Measurements from ENCODE around the gene SYT7. TPM values are rescaled to one million over a fixed set of nuclear protein-coding genes. Genes with fewer than 3 reads are reported as not detected.

SYT7 gene
- total RNA-seq, 2 donors from 2014 or later = 8.5 to 28.4 TPM

DNA sequence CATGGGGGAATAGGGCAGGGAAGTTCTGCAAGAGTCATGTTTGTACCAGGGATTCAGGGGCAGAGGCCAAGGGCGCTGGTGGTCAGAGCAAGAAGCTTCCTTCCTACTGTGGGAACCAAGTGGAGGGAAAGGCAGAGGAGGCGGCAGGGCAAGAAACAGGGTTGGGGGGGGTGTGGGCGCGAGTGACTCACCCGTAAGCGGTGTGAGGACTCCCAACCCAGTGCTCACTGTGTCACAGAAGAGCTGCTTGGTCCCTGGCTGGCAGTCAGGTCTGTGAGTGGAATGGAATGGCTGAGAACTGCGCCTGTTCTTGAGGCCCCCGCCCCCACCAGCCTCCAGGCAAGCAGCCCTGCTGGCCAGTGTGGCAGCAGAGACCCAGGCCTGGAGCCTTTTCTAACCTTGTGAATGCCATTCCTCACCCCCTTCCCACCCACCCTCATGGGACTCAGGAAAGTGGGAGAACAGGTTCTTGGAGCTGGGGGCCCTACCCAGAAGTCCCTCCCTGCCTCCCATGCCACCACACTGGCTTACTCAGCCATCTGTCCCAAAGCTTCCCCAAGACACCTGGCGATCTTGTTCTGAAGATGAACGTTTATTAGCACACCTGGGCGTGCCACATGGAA is 67.6 kb downstream of the SYT7 start:
- Histone ChIP-seq H3K27ac (no peak overlapping the region), H3K4me1 (peaks cover 7% of the 10 kb centered on the region), H3K27me3 (peaks cover 3% of the 10 kb centered on the region), H3K4me3 (no peak overlapping the region), H3K9me3 (no peaks in the 10 kb centered on the region), H3K36me3 (no peaks in the 10 kb centered on the region), H3K9ac (ENCODE audit: low read depth in 2 of 2, low read length in 2 of 2) (no peak overlapping the region)
- TF ChIP-seq, protein P1, sequence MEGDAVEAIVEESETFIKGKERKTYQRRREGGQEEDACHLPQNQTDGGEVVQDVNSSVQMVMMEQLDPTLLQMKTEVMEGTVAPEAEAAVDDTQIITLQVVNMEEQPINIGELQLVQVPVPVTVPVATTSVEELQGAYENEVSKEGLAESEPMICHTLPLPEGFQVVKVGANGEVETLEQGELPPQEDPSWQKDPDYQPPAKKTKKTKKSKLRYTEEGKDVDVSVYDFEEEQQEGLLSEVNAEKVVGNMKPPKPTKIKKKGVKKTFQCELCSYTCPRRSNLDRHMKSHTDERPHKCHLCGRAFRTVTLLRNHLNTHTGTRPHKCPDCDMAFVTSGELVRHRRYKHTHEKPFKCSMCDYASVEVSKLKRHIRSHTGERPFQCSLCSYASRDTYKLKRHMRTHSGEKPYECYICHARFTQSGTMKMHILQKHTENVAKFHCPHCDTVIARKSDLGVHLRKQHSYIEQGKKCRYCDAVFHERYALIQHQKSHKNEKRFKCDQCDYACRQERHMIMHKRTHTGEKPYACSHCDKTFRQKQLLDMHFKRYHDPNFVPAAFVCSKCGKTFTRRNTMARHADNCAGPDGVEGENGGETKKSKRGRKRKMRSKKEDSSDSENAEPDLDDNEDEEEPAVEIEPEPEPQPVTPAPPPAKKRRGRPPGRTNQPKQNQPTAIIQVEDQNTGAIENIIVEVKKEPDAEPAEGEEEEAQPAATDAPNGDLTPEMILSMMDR (IDR thresholded peaks at IDR 0.05) = no peak
- intact Hi-C loops (cut with DNase I) = no loop called here
- DNase-seq = no peak

DNA sequence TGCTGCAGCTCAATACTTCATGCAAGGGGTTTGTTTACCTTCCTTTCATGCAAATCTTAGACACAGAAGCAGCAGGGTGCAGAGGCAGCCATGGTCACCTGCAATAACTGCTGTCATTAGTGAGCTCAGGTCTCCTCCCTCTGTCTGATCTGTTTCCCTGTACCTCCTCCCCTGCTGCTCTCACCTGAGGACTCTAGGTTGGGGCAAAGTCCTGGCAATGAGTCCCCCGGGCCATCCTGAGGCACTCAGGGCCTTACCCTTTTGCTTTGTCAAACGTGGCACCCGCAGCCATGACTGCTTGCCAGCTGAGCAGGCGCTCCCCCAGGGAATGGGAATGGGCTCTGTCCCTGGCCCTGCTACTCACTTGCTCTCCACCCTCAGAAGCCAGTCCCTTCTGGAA is 68.4 kb downstream of the SYT7 start:
- Histone ChIP-seq H3K4me3 (no peak overlapping the region), H3K9me3 (no peaks in the 10 kb centered on the region), H3K4me1 (peaks cover 12% of the 10 kb centered on the region), H3K36me3 (no peaks in the 10 kb centered on the region), H3K27ac (no peak overlapping the region), H3K9ac (ENCODE audit: low read depth in 2 of 2, low read length in 2 of 2) (peak overlapping the region in 1 of 2 donors; percentile 28), H3K27me3 (peaks cover 5% of the 10 kb centered on the region)
- no peak for DNase-seq
- TF ChIP-seq, protein P1 (IDR thresholded peaks at IDR 0.05) = no peak
- intact Hi-C loops (cut with DNase I) = no loop called here

DNA sequence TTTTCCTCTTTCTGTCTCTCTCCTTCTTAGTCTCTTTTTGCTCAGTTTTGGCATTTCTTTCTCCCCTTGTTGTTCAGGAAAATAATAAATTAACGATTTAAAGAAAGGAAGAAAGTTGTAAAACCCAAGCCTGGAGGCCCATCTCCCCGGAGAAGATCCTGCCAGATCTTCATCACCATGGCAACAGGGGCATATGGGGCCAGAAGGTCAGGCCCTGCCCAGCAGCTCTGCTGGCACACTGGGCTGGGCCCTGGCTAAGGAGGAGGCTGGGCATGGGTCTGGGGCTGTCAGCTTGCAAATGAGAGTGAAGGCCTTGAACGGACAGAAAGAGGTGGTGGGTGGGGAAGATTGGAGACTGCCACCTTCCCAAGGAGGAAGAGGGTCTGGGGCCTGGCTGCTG is 69.5 kb downstream of the SYT7 start:
- no peak for DNase-seq
- TF ChIP-seq, protein P1 (IDR thresholded peaks at IDR 0.05) = no peak
- Histone ChIP-seq H3K9ac (ENCODE audit: low read depth in 2 of 2, low read length in 2 of 2) (no peak overlapping the region), H3K27me3 (peaks cover 5% of the 10 kb centered on the region), H3K36me3 (no peaks in the 10 kb centered on the region), H3K4me3 (no peak overlapping the region), H3K9me3 (no peaks in the 10 kb centered on the region), H3K4me1 (peaks cover 12% of the 10 kb centered on the region), H3K27ac (no peak overlapping the region)
- intact Hi-C loops (cut with DNase I) = no loop called here

DNA sequence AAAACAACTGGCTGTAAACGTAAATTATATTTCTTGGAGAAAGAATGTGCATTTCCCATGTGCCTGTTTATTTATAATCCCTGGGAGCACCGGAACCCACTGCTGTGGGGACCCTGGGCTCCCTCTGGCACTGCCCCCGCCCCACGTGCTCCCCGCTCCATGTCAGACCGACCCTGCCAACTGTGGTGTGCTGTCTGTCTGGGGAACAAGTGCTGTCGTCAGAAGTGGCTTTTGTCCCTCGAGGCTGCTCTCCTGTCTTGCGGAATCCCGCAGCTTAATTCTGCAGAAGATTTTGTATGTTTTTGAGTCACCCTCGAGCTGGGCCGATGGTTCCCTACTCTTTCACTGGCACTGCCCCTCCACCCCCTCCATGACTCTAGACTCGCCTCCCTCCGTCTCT is 69.9 kb downstream of the SYT7 start:
- intact Hi-C loops (cut with DNase I) = no loop called here
- DNase-seq = no peak
- Histone ChIP-seq H3K9me3 (no peaks in the 10 kb centered on the region), H3K4me3 (no peak overlapping the region), H3K27me3 (peaks cover 5% of the 10 kb centered on the region), H3K27ac (no peak overlapping the region), H3K9ac (ENCODE audit: low read depth in 2 of 2, low read length in 2 of 2) (no peak overlapping the region), H3K4me1 (peaks cover 12% of the 10 kb centered on the region), H3K36me3 (no peaks in the 10 kb centered on the region)
- TF ChIP-seq, protein P1 (IDR thresholded peaks at IDR 0.05) = no peak

- Histone ChIP-seq H3K9ac (ENCODE audit: low read depth in 2 of 2, low read length in 2 of 2) (peak overlapping the region in 1 of 2 donors; percentile 24), H3K27ac (no peak overlapping the region), H3K4me1 (peaks cover 12% of the 10 kb centered on the region), H3K36me3 (no peaks in the 10 kb centered on the region), H3K4me3 (no peak overlapping the region), H3K9me3 (no peaks in the 10 kb centered on the region), H3K27me3 (peaks cover 5% of the 10 kb centered on the region)
- TF ChIP-seq, protein P1 (IDR thresholded peaks at IDR 0.05) = no peak
- intact Hi-C loops (cut with DNase I) = no loop called here
- no peak for DNase-seq
These were observed 70.5 kb downstream of the SYT7 start for GRCh38 chr11:61510166-61510919.
